H1 (cell line): ENCODE results near the gene ARL3. TPM values are rescaled to one million over a fixed set of nuclear protein-coding genes. Genes with fewer than 3 reads are reported as not detected.

Experiments
- CTCF ChIA-PET: fragments of 300-600 bp; sonication (Branson Sonifier 250); formaldehyde crosslinking; loops from one replicate; lab custom pipeline; 2021; ENCODE audit not compliant: partially characterized antibody; lab: Charles Lee
- POLR2A ChIA-PET: fragments of 300-600 bp; sonication (Branson Sonifier 250); formaldehyde crosslinking; loops from one replicate; lab custom pipeline; 2021; ENCODE audit warnings: inconsistent platforms; ENCODE audit not compliant: partially characterized antibody; lab: Charles Lee
- DNase-seq, 2 experiments: peaks; one replicate each; pipeline versions ENCODE4 v3.0.0 to v3.0.0-alpha.2; 2010 to 2022; ENCODE audit warnings: low spot score in 2 of 2, low read depth in 1 of 2, mixed read lengths in 1 of 2
- FAIRE-seq: peaks from 2 replicates; lab custom pipeline; 2011; peaks lifted over from hg19 to GRCh38; lab: Jason Lieb, UNC
- H2AFZ ChIP-seq: 2 replicates; pipeline ENCODE4 v1.8.1; 2012; ENCODE audit warnings: low read length, inconsistent platforms
- H2AK5ac ChIP-seq: 2 replicates; pipeline ENCODE4 v1.6.1; 2013; ENCODE audit warnings: low read depth, low read length
- H2BK120ac ChIP-seq: replicated peaks from 2 replicates; pipeline ENCODE3; 2013; ENCODE audit warnings: low read depth, low read length, inconsistent platforms
- H2BK12ac ChIP-seq: 2 replicates; pipeline ENCODE4 v1.6.1; 2013; ENCODE audit warnings: low read depth, low read length
- H2BK15ac ChIP-seq: 2 replicates; pipeline ENCODE4 v1.6.1; 2013; ENCODE audit warnings: low read length
- H2BK20ac ChIP-seq: 2 replicates; pipeline ENCODE4 v1.6.1; 2013; ENCODE audit warnings: low read length
- H2BK5ac ChIP-seq: 2 replicates; pipeline ENCODE4 v1.6.1; 2013; ENCODE audit warnings: low read depth, low read length
- H3K14ac ChIP-seq: 2 replicates; pipeline ENCODE4 v1.6.1; 2013; ENCODE audit warnings: inconsistent platforms; ENCODE audit not compliant: insufficient read length
- H3K18ac ChIP-seq: 2 replicates; pipeline ENCODE4 v1.6.1; 2013; ENCODE audit warnings: low read length; ENCODE audit errors: extremely low read depth
- H3K23ac ChIP-seq: 2 replicates; pipeline ENCODE4 v1.6.1; 2013; ENCODE audit warnings: inconsistent platforms; ENCODE audit not compliant: insufficient read length
- H3K23me2 ChIP-seq: 2 replicates; pipeline ENCODE4 v1.6.1; 2013; ENCODE audit warnings: low read depth, low read length
- H3K27ac ChIP-seq: 2 replicates; pipeline ENCODE4 v1.6.1; 2011; ENCODE audit warnings: low read depth, low read length, inconsistent platforms
- H3K27me3 ChIP-seq, 4 experiments: replicated peaks in 1 of 4; 1 replicate in 1 of 4; 2 replicates in 3 of 4; pipeline versions ENCODE4 v1.6.1 to v1.8.1; 2011 to 2013; ENCODE audit warnings: low read length in 3 of 4, mild to moderate bottlenecking in 3 of 4, inconsistent platforms in 2 of 4, mixed read lengths in 2 of 4, moderate library complexity in 1 of 4; ENCODE audit not compliant: control insufficient read depth in 3 of 4, insufficient read depth in 3 of 4; ENCODE audit errors: extremely low read depth in 1 of 4
- H3K36me3 ChIP-seq, 4 experiments: 2 replicates each; pipeline versions ENCODE4 v1.6.1 to v1.8.1; 2011 to 2013; ENCODE audit warnings: mild to moderate bottlenecking in 4 of 4, low read length in 3 of 4, moderate library complexity in 2 of 4, control low read depth in 1 of 4, inconsistent platforms in 1 of 4; ENCODE audit not compliant: insufficient read depth in 4 of 4, control insufficient read depth in 2 of 4
- H3K4ac ChIP-seq: replicated peaks from 2 replicates; pipeline ENCODE3; 2013; ENCODE audit warnings: low read length, low read depth, mixed read lengths, inconsistent platforms; ENCODE audit not compliant: insufficient read length
- H3K4me1 ChIP-seq, 4 experiments: replicated peaks in 1 of 4; 1 replicate in 1 of 4; 2 replicates in 3 of 4; pipeline versions ENCODE4 v1.6.1 to v1.8.1; 2011 to 2013; ENCODE audit warnings: low read length in 3 of 4, inconsistent platforms in 2 of 4, mixed read lengths in 1 of 4; ENCODE audit not compliant: insufficient read depth in 4 of 4, control insufficient read depth in 3 of 4
- H3K4me2 ChIP-seq, 2 experiments: 2 replicates each; pipeline versions ENCODE4 v1.6.1 to v1.8.1; 2011 to 2013; ENCODE audit warnings: low read depth in 2 of 2, low read length in 2 of 2, control low read depth in 1 of 2, inconsistent platforms in 1 of 2, mild to moderate bottlenecking in 1 of 2; ENCODE audit not compliant: insufficient read depth in 1 of 2
- H3K4me3 ChIP-seq, 4 experiments: fragments of 200-600, 300-600 bp in 1 of 4; sonication (generic), shearing (Covaris generic), sonication (Bioruptor Twin) in 1 of 4; 2 replicates each; pipeline versions ENCODE4 v1.5.1 to v1.8.1; 2011 to 2016; ENCODE audit warnings: low read length in 4 of 4, low read depth in 3 of 4, control low read depth in 2 of 4, inconsistent platforms in 2 of 4, mild to moderate bottlenecking in 2 of 4, mixed read lengths in 1 of 4, moderate library complexity in 1 of 4; ENCODE audit not compliant: insufficient read depth in 2 of 4; ENCODE audit errors: extremely low read depth in 1 of 4
- H3K56ac ChIP-seq: replicated peaks from 2 replicates; pipeline ENCODE3; 2013; ENCODE audit warnings: low read depth, mild to moderate bottlenecking, mixed read lengths, low read length, inconsistent platforms; ENCODE audit not compliant: insufficient read length
- H3K79me1 ChIP-seq: 2 replicates; pipeline ENCODE4 v1.6.1; 2013; ENCODE audit warnings: low read depth, low read length, control low read depth
- H3K79me2 ChIP-seq, 2 experiments: 2 replicates each; pipeline versions ENCODE4 v1.6.1 to v1.8.1; 2012 to 2013; ENCODE audit warnings: low read length in 2 of 2, mild to moderate bottlenecking in 2 of 2, inconsistent platforms in 1 of 2; ENCODE audit not compliant: insufficient read depth in 2 of 2, control insufficient read depth in 1 of 2
- H3K9ac ChIP-seq, 4 experiments: replicated peaks in 1 of 4; 1 replicate in 1 of 4; 2 replicates in 3 of 4; pipeline versions ENCODE4 v1.6.1 to v1.8.1; 2011 to 2013; ENCODE audit warnings: low read depth in 3 of 4, low read length in 3 of 4, control low read depth in 2 of 4, mild to moderate bottlenecking in 2 of 4, moderate library complexity in 2 of 4, inconsistent platforms in 1 of 4; ENCODE audit errors: extremely low read depth in 1 of 4
- H3K9me3 ChIP-seq, 2 experiments: 2 replicates each; pipeline versions ENCODE4 v1.6.1 to v1.8.1; 2012 to 2013; ENCODE audit warnings: mild to moderate bottlenecking in 2 of 2, moderate library complexity in 2 of 2, control low read depth in 1 of 2, inconsistent platforms in 1 of 2, low read depth in 1 of 2, low read length in 1 of 2, mixed read lengths in 1 of 2; ENCODE audit not compliant: insufficient read depth in 2 of 2
- H4K20me1 ChIP-seq, 2 experiments: replicated peaks in 1 of 2; 2 replicates each; pipeline versions ENCODE3 to v1.8.1; 2011 to 2013; ENCODE audit warnings: inconsistent platforms in 2 of 2, low read length in 2 of 2, mild to moderate bottlenecking in 1 of 2; ENCODE audit not compliant: insufficient read depth in 2 of 2, control insufficient read depth in 1 of 2
- H4K5ac ChIP-seq: 2 replicates; pipeline ENCODE4 v1.6.1; 2013; ENCODE audit warnings: low read length, low read depth, mixed read lengths, inconsistent platforms; ENCODE audit not compliant: insufficient read length
- H4K8ac ChIP-seq: 2 replicates; pipeline ENCODE4 v1.8.0; 2013; ENCODE audit warnings: mild to moderate bottlenecking, moderate library complexity, low read length, inconsistent platforms; ENCODE audit not compliant: insufficient read depth; ENCODE audit errors: extremely low read depth
- H4K91ac ChIP-seq: replicated peaks from 2 replicates; pipeline ENCODE3; 2013; ENCODE audit warnings: low read length, mixed read lengths, inconsistent platforms; ENCODE audit not compliant: insufficient read length
- FOSL1 ChIP-seq: IDR thresholded peaks from 2 replicates; pipeline ENCODE4 v1.6.1; 2011; ENCODE audit warnings: mild to moderate bottlenecking, low read depth, low read length, moderate library complexity; ENCODE audit not compliant: insufficient read depth
- WGBS, 2 experiments: shearing (Covaris generic) in 1 of 2; methylation state at CpG; one replicate each; pipeline versions ENCODE4 v1.1.6 to v1.1.7; 2013 to 2015; ENCODE audit warnings: low lambda C conversion rate in 2 of 2, mixed read lengths in 2 of 2, inconsistent platforms in 1 of 2, low coverage in 1 of 2, missing lambda C conversion rate in 1 of 2; ENCODE audit not compliant: insufficient replicate concordance in 2 of 2, insufficient coverage in 1 of 2, insufficient read length in 1 of 2; ENCODE audit errors: extremely low coverage in 1 of 2, missing lambda C conversion rate in 1 of 2; 5-methylcytosine and 5-hydroxymethylcytosine counted together
- polyA plus RNA-seq, 7 experiments: library from polyadenylated mRNA; depleted of rRNA in 3 of 7; stranded (reverse) in 5 of 7; unstranded in 2 of 7; fragments of >200 nt in 5 of 7; fragments of 200-250 nt in 2 of 7; gene quantifications; 1 replicate in 5 of 7; 2 replicates in 1 of 7; 4 replicates in 1 of 7; pipeline versions ENCODE4 v1.2.1 to v1.2.3, GENCODE V29; 2011 to 2013; ENCODE audit warnings: missing spikeins in 2 of 7, mixed read lengths in 2 of 7
- total RNA-seq: library from RNA; stranded (reverse); fragmentation: NEBNext Ultra II Directional; extraction: Animal tissue kit (Norgen Biotek cat#: 25700); gene quantifications from 2 replicates; pipeline ENCODE4 v1.2.1, GENCODE V29; 2021

Gene ARL3
- total and polyA plus RNA-seq, 2 of the 8 experiments (the other 6 are each of a cell fraction or from before 2014, with no cell fraction given) = 8.8 to 16.2 TPM

DNA sequence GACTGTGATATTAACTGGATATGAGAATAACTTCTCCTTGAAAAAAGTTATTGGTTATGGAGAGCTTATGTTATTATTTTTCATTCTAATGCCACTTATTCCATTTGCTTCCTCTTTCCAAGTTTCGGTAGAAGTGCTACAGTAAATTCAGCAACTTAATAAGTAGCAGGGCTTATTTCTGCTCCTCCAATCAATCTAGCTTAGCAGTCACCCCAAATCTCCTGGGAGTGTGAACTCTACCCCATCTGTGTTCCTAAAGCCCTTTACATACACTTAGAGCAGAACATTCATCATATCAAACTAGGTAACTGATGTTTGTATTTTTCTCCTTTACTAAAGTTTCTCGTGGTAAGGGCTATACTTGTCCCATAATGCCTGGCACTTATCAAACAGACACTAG, 8.7 kb downstream of the ARL3 start:
- Histone ChIP-seq H2BK15ac (no peak overlapping the region), H4K5ac (no peak overlapping the region), H3K56ac (no peak overlapping the region), H3K9ac (no peak overlapping the region), H2BK20ac (no peak overlapping the region), H3K9me3 (no peaks in the 10 kb centered on the region), H3K23me2 (no peaks in the 10 kb centered on the region), H2AFZ (no peak overlapping the region), H4K91ac (no peak overlapping the region), H2AK5ac (no peak overlapping the region), H3K23ac (no peak overlapping the region), H4K8ac (no peak overlapping the region), H3K4me1 (no peaks in the 10 kb centered on the region; a peak in 1 of 7 replicates), H3K27me3 (no peaks in the 10 kb centered on the region), H3K79me2 (peaks cover 0 to 16% of the 10 kb centered on the region in 2 experiments; a peak in 2 of 4 replicates), H3K27ac (no peak overlapping the region), H3K36me3 (0 out of 8 replicates have a peak, but pooled peaks cover 0 to 4% (median 0%) of the 10 kb centered on the region in 4 experiments), H2BK120ac (no peak overlapping the region)
- CTCF ChIA-PET = no interaction called here
- no peak for FAIRE-seq
- no peak for TF ChIP-seq FOSL1
- TF ChIP-seq, all 59 proteins: peak for 0
- POLR2A ChIA-PET = no interaction called here
- Histone ChIP-seq H2BK5ac (no peak overlapping the region), H3K14ac (no peak overlapping the region), H3K4me2 (no peak overlapping the region), H3K79me1 (no peaks in the 10 kb centered on the region; the same call in 1 of the 2 replicates), H4K20me1 (peaks cover 0 to 4% of the 10 kb centered on the region in 2 experiments), H3K4ac (no peak overlapping the region), H3K4me3 (no peak overlapping the region), H2BK12ac (no peak overlapping the region), H3K18ac (no peak overlapping the region)
- WGBS, 2 experiments = 96% methylated on average over 2 of the region's 2 CpGs; no CpG with 5 or more reads in 1 of the 2 experiments
- DNase-seq = no peak
